ENCODE results near the gene SFT2D1.

SFT2D1 gene

DNA sequence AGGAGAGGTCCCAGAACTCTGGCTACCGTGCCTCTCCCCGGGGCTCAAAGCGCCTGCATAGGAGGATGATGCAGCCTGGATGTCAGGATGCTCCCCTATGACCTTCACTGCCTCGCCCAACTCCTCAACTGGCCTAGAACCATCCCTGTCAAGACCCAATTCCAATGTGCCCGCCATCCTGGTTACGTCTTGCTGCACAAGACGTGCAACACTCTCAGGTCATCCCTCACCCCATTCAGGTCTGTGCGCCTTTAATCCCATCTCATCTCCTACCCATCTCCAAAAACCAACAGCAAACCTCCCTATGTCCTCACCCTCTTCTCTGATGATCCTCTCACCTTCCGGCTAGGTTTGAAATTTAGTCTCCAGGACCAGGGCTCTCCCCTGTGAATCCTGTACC lies 3.5 kb downstream of the SFT2D1 start:
- Histone ChIP-seq H3K27ac (no peak overlapping the region), H3K4me3 (no peak overlapping the region)

DNA sequence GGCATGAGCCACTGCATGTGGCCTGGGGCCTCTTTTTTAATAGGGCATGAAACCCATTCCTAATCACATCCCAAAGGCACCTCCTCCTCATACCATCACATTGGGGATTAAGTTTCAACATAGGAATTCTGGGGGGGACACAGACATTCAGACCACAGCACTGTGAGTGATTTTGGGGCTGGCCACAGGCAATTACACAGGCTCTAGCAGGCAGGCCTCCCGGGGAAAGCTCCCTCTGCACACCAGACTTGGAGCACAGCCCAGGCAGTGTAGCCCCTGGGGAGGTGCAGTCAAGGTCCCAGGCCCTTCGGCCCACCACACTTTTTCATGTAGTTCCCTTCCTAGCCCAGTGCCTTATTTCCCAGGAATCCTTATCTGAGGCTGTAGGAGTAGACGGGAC lies 5.5 kb downstream of the SFT2D1 start:
- no peak overlapping the region for H3K27ac ChIP-seq
- no peak overlapping the region for H3K4me3 ChIP-seq

- no peak overlapping the region for H3K27ac ChIP-seq
- H3K4me3 ChIP-seq: no peak overlapping the region
Observed at GRCh38 chr6:166335378-166336302, 6.7 kb downstream of the SFT2D1 start.

DNA sequence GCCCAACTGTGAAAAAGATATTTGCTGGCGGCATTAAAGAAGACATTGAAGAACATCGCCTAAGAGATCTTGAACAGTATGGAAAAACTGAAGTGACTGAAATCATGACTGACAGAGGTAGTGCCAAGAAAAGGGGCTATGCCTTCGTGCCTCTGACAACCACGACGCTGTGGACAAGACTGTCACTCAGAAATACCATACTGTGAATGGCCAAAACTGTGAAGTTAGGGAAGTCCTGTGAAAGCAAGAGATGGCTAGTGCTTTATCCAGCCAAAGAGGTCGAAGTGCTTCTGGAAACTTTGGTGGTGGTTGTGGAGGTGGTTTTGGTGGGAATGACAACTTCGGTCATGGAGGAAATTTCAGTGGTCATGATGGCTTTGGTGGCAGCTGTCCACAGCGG lies 7.5 kb downstream of the SFT2D1 start:
- no peak overlapping the region for H3K27ac ChIP-seq
- H3K4me3 ChIP-seq: no peak overlapping the region

- Histone ChIP-seq H3K4me3 (no peak overlapping the region), H3K27ac (no peak overlapping the region)
Observed at GRCh38 chr6:166333172-166333995, 9.0 kb downstream of the SFT2D1 start.

GRCh38 chr6:166331503-166332415 lies 10.6 kb downstream of the SFT2D1 start:
- no peak overlapping the region for H3K27ac ChIP-seq
- no peak overlapping the region for H3K4me3 ChIP-seq

DNA sequence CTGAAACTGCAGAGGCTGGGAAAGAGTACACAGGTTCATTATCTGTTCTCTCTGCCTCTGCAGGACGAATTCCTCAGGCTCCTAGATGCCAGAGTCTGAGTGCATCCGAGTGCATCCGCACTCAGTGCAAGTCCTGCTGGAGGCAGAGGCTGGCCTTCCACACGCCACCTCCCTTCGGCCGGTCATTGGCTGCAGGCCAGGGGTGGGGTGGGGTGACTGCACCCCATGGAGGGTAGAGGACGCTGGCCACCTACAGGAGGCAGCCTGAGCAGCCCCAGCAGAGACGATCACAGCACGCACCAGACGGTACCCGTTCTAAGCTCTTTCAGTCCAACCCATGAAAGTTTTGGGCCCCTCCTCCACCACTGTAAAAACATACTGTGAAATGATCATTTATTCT lies 11.7 kb downstream of the SFT2D1 start:
- Histone ChIP-seq H3K27ac (no peak overlapping the region), H3K4me3 (no peak overlapping the region)

- Histone ChIP-seq H3K4me3 (no peak overlapping the region), H3K27ac (no peak overlapping the region)
Observed at GRCh38 chr6:166325383-166326042, 16.8 kb downstream of the SFT2D1 start.

- no peak overlapping the region for H3K27ac ChIP-seq
- H3K4me3 ChIP-seq: no peak overlapping the region
Observed at GRCh38 chr6:166323395-166323794, 18.9 kb downstream of the SFT2D1 start.

- no peak overlapping the region for H3K4me3 ChIP-seq
- no peak overlapping the region for H3K27ac ChIP-seq
Observed at GRCh38 chr6:166318649-166319600, 23.4 kb downstream of the SFT2D1 start.

DNA sequence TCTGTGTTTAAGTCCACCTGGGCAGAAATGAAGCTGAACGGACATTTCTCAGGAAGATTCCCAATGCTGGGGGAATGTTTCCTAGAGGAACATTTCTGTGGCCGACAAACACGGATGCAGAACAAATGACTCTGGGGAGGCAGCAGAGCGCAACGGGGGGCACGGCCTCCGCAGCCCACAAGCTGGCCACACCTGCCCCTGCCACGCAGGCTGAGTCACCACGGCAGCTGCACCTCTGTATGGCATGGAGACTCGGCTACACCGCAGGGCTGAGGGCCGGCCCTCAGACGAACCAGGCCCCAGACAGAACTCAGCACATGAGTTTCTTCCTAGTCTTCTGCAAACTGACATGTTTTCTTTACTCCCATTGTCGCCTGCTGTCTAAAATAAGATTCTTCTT lies 24.1 kb downstream of the SFT2D1 start:
- Histone ChIP-seq H3K4me3 (no peak overlapping the region), H3K27ac (no peak overlapping the region)

DNA sequence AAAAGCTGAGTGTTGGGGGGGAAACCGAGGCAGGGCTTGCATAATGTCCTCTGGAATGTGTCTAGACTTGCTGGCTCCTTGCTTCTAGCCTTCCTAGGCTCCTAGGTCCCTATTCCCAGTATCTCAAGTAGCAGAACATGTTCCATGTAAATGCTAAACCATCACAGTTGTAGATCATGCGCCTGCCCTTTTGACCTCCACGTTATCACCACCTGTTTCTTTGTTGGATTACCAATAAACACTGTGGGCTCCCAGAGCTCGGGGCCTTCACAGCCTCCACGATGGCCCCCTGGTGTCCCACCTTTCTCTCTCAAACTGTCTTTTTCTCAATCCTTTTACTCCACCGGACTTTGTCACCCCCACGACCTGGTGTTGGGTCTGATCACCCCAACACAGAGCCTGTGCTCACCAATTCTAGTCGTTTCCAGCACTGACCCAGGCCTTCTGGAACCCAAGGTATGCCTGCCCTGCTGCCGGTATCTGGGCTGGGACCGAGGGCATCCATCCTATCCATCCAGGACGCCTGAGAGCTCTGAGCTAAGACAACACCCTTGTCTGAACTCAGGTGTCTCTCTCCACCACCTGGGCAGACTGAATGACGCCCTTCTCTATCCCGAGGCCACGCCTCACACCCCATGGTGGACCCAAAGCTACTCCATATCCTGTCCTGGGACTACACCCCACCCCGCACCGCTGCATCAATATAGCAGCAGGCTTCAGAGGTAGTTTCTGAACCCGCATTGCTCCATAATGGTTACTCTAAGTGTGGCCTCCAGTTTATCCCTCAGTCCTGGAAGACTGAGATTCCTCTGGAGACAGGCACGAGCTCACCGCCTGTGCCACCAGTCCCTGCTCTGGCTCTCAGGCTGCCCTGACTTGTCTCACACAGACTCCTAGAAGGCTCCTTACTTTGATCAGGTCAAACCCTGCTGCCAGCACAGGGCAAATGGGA lies 24.8 kb downstream of the SFT2D1 start:
- H3K27ac ChIP-seq: no peak overlapping the region
- no peak overlapping the region for H3K4me3 ChIP-seq

DNA sequence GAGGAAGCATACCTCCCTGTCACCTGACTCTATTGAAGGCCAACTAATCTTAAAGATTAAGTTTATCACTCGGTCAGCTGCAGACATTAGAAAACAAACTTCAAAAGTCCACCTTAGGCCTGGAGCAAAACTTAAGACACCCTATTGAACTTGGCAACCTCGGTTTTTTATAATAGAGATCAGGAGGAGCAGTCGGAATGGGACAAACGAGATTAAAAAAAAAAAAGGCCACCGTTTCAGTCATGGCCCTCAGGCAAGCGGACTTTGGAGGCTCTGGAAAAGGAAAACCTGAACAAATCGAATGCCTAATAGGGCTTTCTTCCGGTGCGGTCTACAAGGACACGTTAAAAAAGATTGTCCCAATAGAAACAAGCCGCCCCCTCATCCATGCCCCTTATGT lies 26.9 kb downstream of the SFT2D1 start:
- no peak overlapping the region for H3K4me3 ChIP-seq

DNA sequence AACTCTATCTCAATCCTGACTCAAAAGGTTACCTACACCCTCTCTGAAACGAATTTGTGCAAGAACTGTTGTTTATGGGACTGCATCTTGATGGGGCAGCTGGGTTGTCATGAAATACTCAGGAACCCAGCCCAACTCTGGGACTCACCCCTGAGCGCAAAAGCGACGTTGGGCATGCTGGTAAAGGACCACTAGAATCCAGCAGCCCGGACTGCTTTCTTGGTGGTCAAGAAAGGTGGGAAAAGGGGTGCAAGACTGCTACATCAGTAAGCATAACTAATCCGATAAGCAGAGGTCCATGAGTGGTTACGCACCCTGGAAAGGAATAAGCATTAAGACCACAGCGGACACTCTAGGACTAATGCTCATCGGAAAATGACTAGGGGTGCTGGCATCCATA lies 27.9 kb downstream of the SFT2D1 start:
- H3K4me3 ChIP-seq: no peak overlapping the region

More for the DNA sequence above, 26.9 kb downstream of the SFT2D1 start:
- no peak overlapping the region for H3K27ac ChIP-seq

DNA sequence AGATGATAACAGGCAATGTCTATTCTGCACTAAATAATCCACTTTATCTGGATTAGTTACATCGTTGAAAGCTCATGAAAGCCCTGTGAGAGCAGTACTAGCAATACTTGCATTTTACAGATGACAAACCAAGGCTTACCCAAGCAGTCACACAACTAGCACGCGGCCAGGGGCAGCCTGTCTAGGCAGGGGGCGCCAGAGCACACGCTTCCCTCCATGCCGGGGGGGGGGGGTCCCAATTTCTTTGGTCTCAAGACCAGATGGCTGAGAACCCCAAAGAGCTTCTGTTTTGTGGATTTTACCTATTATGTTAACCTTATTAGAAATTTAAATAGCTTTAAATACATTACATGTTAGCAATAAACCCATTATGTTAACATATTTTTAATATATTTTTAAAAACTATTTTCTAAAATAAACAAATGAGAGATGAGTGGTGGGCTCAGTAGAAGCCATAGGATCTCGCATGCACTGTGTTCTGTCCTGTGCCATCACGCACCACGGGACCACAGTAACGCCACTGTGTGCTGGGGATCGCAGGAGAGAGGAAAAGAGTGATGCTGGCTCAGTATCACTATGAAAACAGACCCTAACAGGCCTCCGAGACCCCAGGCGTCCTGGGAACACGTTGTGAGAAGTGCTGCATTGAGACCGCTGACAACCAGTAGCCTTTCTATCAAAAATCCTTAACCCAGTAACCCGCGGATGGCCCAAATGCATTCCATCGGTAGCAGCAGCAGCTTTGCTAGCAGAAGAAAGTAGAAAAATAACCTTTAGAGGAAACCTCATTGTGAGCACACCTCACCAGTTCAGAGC lies 28.9 kb downstream of the SFT2D1 start:
- Histone ChIP-seq H3K27ac (no peak overlapping the region), H3K4me3 (no peak overlapping the region)

More for the DNA sequence above, 27.9 kb downstream of the SFT2D1 start:
- no peak overlapping the region for H3K27ac ChIP-seq

DNA sequence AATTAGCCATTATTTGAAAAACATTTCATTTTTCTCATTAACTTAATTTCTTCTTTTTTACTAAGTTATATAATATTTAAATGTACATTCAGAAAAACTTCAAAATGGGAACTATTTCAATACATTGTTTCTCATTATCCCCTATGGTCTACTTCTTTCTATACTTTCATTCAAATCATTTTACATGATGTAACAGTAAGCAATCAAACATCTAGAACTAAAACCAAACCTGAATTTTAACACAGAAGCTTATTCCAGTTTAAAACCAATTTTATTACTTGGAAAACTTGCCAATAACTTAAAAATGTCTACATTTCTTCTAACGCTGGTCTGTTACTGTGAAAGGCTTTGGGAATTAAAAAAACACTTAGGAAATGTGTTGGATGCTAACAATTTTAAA lies 29.5 kb downstream of the SFT2D1 start:
- H3K4me3 ChIP-seq: no peak overlapping the region
- no peak overlapping the region for H3K27ac ChIP-seq
